ENCODE measurements around the gene CNIH4.
"Not testable (repeated sequence)": the region's sequence is repeated elsewhere in the genome, so short reads cannot be mapped to it uniquely, and the experiment has no call there.

The CNIH4 gene

DNA sequence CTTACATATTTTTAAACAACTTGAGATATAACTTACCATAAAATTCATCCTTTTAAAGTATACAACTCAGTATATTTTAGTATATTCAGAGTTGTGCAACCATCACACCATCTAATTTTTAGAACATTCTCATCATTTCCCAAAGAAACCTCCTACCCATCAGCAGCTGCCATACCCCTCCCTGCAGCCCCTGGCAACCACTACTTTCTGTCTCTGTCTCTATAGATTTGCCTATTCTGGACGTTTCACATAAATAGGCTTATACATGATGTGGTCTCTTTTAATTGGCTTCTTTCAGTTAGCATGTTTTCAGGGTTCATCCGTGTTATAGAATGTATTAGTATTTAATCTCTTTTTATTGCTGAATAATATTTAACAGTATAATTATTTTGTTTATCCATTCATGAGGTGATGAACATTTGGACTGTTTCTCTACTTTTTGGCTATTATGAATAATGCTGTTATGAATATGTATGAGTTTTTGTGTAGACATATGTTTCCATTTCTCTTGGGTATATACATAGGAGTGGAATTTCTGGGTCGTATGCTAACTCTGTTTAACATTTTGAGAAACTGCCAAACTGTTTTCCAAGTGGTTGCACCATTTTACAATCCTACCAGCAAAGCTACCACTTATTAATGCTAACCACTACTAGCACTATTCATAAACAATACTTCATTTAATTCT lies 48.4 kb downstream of the CNIH4 start:
- DNase-seq, result no peak

DNA sequence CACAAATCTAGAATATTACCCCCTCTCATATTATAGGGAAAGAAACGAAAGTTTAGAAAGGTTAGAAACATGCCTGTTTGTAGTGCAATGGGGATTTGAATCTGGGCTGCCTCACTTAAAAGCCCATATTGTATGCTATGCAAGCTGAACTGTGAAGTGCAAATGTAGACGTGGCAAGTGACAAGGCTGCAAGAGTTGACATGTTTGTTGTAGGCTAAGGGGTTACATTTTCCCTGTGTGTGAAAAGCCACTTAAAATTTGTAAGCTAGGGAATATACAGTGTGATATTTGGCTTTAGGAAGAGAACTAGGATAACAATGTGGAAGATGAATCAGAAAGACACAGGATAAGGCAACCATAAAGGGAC lies 48.9 kb downstream of the CNIH4 start:
- DNase-seq, result no peak

DNA sequence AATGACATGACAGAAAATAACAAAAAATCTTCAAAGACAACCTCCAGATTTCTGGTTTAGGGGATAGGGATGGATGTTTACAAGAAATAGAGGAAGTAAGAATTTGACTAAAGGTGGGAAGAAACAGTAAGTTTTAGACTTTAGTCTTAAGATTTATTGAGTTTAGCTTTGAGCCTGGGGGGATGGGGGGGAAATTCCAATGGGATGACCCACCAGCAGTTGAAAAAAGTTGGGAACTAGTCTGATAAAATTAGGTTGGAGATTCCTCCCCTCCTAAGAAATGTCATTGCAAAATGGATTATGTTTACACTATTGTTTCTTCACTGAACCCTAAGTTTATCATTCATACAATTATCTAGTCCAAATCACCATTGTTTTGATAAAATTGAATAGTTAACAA lies 49.5 kb downstream of the CNIH4 start:
- no peak for DNase-seq

DNA sequence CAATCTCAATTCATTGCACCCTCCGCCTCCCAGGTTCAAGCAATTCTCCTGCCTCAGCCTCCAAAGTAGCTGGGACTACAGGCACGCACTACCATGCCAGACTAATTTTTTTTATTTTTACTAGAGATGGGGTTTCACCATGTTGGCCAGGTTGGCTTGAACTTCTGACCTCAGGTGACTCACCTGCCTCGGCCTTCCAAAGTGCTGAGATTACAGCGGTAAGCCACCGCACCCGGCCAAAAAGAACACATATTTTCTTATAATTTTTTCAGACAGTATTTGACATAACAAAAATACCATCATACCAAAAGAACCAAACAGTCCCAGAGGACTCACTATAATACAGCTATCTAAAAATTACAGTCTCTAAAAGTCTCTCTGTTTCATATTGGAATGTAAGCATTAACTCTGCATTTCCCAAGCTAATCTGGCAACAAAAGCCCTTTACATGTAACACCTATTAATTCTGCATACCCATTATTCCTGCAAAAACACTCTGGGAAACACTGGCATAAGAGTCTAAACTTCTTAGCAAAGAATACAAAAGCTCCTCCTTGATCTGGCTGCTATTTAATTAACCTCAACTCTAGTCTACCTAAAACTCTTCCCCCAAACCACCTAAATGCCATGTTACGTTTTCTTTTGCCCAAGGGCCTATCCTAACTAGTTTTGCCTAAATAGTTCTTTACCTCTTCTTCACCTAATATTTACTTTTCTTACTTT lies 51.1 kb downstream of the CNIH4 start:
- no peak for DNase-seq

- DNase-seq, result no peak
Measured at GRCh38 chr1:224408294-224408590, 51.6 kb downstream of the CNIH4 start.

- no peak for DNase-seq
Measured at GRCh38 chr1:224411766-224412165, 55.1 kb downstream of the CNIH4 start.

DNA sequence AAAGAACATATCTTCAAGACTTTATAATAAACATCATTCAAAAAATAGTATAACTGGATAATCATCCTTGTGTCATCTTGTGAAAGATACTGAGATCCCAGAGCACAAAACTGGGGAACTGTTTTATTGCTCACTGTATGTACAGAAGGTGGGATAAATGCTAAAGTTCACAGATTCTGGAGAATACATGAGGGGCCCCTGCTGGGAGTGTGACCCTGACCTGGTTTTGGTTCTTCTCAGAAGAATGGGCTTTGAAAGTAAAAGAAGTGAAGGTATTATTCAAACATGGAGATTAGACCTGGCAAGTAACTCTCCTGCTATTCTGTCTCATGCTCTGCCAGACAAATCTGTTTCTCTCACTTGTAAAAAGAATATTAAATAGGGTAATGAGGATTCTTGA lies 63.4 kb downstream of the CNIH4 start:
- no peak for DNase-seq

DNA sequence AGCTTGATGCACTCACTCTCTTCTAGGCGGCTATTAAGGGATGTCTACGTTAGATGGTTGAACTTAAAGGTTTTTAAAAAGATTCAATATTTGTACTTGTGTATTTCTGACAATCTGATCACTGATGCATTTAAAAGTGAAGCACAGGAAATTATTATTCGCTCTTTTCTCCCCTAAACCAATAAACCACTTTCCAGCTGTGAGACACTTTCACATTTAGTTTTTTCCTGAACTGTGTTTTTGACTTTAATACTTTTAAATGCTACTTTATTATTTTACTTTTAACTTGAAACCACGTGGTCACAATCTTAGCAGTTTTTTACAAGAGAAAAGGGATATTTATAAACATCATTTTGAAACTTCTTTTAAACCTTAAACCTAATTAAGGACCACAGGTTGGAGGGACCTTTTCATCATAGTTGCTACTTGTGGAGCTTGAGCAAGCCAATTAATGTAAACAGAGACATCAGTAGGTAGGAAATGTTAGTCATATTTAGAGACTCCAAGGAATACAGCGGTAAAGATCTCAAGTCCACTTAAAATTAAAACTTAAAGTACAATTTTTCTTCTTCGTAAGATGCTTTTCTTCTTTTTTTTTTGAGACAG lies 68.7 kb downstream of the CNIH4 start:
- no peak for DNase-seq

DNA sequence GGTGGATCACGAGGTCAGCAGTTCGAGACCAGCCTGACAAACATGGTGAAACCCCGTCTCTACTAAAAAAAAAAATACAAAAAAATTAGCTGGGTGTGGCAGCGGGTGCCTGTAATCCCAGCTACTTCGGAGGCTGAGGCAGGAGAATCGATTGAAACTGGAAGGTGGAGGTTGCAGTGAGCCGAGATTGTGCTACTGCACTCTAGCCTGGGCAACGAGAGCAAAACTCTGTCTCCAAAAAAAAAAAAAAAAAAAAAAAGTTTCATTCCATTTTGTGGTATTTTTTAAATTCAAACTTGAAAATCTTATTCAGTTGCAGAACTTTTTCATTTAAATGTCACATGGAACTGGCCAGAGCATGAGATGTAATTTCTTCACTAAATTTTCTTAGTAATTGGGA lies 70.2 kb downstream of the CNIH4 start:
- not testable (repeated sequence) for DNase-seq

DNA sequence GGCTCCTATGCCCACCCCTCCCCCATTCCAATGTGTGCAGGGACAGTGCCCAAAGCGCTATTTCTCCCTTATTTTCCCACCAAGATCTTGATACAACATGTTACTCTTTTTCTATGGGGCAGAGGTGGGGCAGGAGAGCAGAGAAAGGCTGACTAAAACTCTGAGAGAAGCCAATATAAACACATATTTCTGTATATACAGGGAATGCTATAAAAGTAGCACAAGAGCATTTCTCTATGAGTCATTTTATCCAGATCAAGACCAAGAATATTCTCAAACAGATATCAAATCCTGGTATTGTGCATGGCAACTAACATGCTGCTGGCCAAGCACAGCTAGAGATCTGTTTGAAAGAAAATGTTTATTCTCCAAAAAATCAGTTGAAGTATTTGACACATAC lies 70.7 kb downstream of the CNIH4 start:
- DNase-seq, result no peak

- not testable (repeated sequence) for DNase-seq
Measured at GRCh38 chr1:224428713-224429112, 72.0 kb downstream of the CNIH4 start.
